OCI-LY7 (cell line): ENCODE results near the gene SLC39A13. TPM values are rescaled to one million over a fixed set of nuclear protein-coding genes. Genes with fewer than 3 reads are reported as not detected.

ENCODE experiments used
- BruUV-seq: library from RNA; stranded (reverse); fragments of 400-500 nt; replicated peaks from 2 replicates; lab custom pipeline; 2021; lab: Mats Ljungman, UMichigan
- CTCF ChIA-PET: fragments of 300-600 bp; sonication (Branson Sonifier 250); formaldehyde crosslinking; loops from one replicate; lab custom pipeline; 2022; ENCODE audit warnings: antibody characterized with exemption; ENCODE audit not compliant: unreplicated experiment; lab: Charles Lee
- POLR2A ChIA-PET: fragments of 300-600 bp; sonication (Branson Sonifier 250); formaldehyde crosslinking; loops from one replicate; lab custom pipeline; 2022; ENCODE audit warnings: antibody characterized with exemption; lab: Charles Lee
- DNase-seq: peaks from one replicate; pipeline ENCODE4 v3.0.0-alpha.2; 2015; ENCODE audit warnings: low spot score
- H2AFZ ChIP-seq: fragments of 200-600 bp; sonication (generic), shearing (Covaris generic); 2 replicates; pipeline ENCODE4 v1.6.1; 2014; ENCODE audit warnings: mild to moderate bottlenecking, antibody characterized with exemption, low read length, moderate library complexity
- H3K27ac ChIP-seq: fragments of 200-600 bp; sonication (generic); 2 replicates; pipeline ENCODE4 v1.5.1; 2014; ENCODE audit warnings: mixed run types, low read depth, mild to moderate bottlenecking, moderate library complexity, low read length, inconsistent platforms; ENCODE audit not compliant: poor library complexity, severe bottlenecking
- H3K36me3 ChIP-seq: fragments of 200-600 bp; sonication (generic); 2 replicates; pipeline ENCODE4 v1.6.1; 2014; ENCODE audit warnings: mild to moderate bottlenecking, antibody characterized with exemption, low read length, moderate library complexity, mixed read lengths; ENCODE audit not compliant: insufficient read depth
- H3K4me1 ChIP-seq: fragments of 200-600 bp; sonication (generic); 2 replicates; pipeline ENCODE4 v1.5.1; 2014; ENCODE audit warnings: mild to moderate bottlenecking, low read length; ENCODE audit not compliant: insufficient read depth, poor library complexity, severe bottlenecking
- H3K4me2 ChIP-seq: fragments of 200-600 bp; sonication (generic); 2 replicates; pipeline ENCODE4 v1.6.1; 2014; ENCODE audit warnings: mild to moderate bottlenecking, low read length
- H3K4me3 ChIP-seq: fragments of 200-600 bp; sonication (generic); 2 replicates; pipeline ENCODE4 v1.5.1; 2014; ENCODE audit warnings: mild to moderate bottlenecking, low read depth, low read length; ENCODE audit not compliant: poor library complexity, severe bottlenecking
- H3K79me2 ChIP-seq: fragments of 200-600 bp; sonication (generic); 2 replicates; pipeline ENCODE4 v1.6.1; 2016; ENCODE audit warnings: low read depth, mild to moderate bottlenecking, low read length, moderate library complexity, mixed read lengths; ENCODE audit not compliant: insufficient read depth
- H3K9me2 ChIP-seq: fragments of 200-600 bp; sonication (generic); 2 replicates; pipeline ENCODE4 v1.6.1; 2016; ENCODE audit warnings: mild to moderate bottlenecking, low read length, mixed read lengths; ENCODE audit not compliant: insufficient read depth
- H3K9me3 ChIP-seq: fragments of 200-600 bp; sonication (generic); 2 replicates; pipeline ENCODE4 v1.6.1; 2014; ENCODE audit warnings: mild to moderate bottlenecking, mixed run types, low read length, mixed read lengths
- H4K20me1 ChIP-seq: fragments of 200-600 bp; sonication (generic); 2 replicates; pipeline ENCODE4 v1.6.1; 2014; ENCODE audit warnings: mild to moderate bottlenecking, antibody characterized with exemption, low read length, moderate library complexity, mixed read lengths; ENCODE audit not compliant: insufficient read depth
- CTCF ChIP-seq: fragments of 200-600 bp; sonication (generic); conservative IDR thresholded peaks from 2 replicates; pipeline ENCODE4 v1.5.1; 2014; ENCODE audit warnings: mild to moderate bottlenecking, antibody characterized with exemption, low read length, moderate library complexity, mixed read lengths
- EZH2phosphoT487 ChIP-seq: fragments of 200-600 bp; sonication (generic); IDR thresholded peaks from 2 replicates; pipeline ENCODE4 v1.6.1; 2018; ENCODE audit warnings: low read depth, borderline replicate concordance, mild to moderate bottlenecking, mixed run types, antibody characterized with exemption, low read length, moderate library complexity, mixed read lengths
- intact Hi-C: fragments of 100-400 bp; cut with micrococcal nuclease; formaldehyde crosslinking; loops from one replicate; pipeline ENCODE4 v1.10.0; 2022; ENCODE audit not compliant: unreplicated experiment
- total RNA-seq, 2 experiments: library from RNA; depleted of rRNA in 1 of 2; stranded (reverse); fragments of >200 nt in 1 of 2; shearing (Covaris generic) in 1 of 2; gene quantifications; 2 replicates each; pipeline ENCODE4 v1.2.3, GENCODE V29; 2014 to 2022

SLC39A13 gene
- total RNA-seq, 2 experiments from 2014 or later: 30.5 to 31.8 TPM

DNA sequence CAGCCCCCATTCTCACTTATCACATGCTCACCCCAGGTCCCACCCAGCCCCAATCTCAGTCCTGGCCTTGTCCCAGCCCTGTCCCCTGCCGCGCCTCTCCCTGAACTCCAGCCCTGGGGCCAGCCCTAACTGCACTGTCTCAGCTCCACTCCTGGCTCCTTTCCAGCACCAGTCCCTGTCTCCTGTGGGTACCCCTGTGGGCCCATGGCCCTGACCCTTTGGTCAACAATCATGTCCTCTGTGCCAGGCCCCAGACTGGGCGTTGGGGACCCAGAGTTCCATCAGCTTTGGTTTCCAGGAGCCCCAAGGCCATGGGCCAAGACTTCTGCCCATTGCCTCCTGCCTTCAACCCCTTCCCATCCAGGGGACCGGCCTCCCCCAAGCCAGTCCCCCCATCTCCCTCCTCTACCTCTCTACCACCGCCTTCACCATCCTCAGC, 30.8 kb upstream of the SLC39A13 start:
- POLR2A ChIA-PET: interaction anchor here (0.6 to 1.6 kb wide), 4 partner anchors 10 to 30 kb away, joined by 3 to 19 read pairs (median 8); no protein-coding TSS in a partner anchor
- CTCF ChIA-PET: interaction anchor here (1.1 to 2.1 kb wide), 2 partner anchors 15 to 30 kb away, joined by 3 to 7 read pairs; no protein-coding TSS in a partner anchor
- Histone ChIP-seq H3K4me3 (peak overlapping the region; percentile 79), H4K20me1 (no peaks in the 10 kb centered on the region), H3K4me2 (peak overlapping the region; percentile 85), H3K9me2 (no peaks in the 10 kb centered on the region), H3K9me3 (no peaks in the 10 kb centered on the region), H3K4me1 (peaks cover 46% of the 10 kb centered on the region), H2AFZ (no peak overlapping the region), H3K27ac (peak overlapping the region; percentile 67), H3K36me3 (peaks cover 26% of the 10 kb centered on the region), H3K79me2 (peaks cover 24% of the 10 kb centered on the region)
- no peak for TF ChIP-seq EZH2phosphoT487
- no peak for TF ChIP-seq CTCF
- no TSS peak for BruUV-seq
- no peak for DNase-seq
- intact Hi-C loops: loop anchor here (1.0 to 10.0 kb wide), 3 partner anchors 23 to 77 kb away; partner anchors contain the start of gene SLC39A13

DNA sequence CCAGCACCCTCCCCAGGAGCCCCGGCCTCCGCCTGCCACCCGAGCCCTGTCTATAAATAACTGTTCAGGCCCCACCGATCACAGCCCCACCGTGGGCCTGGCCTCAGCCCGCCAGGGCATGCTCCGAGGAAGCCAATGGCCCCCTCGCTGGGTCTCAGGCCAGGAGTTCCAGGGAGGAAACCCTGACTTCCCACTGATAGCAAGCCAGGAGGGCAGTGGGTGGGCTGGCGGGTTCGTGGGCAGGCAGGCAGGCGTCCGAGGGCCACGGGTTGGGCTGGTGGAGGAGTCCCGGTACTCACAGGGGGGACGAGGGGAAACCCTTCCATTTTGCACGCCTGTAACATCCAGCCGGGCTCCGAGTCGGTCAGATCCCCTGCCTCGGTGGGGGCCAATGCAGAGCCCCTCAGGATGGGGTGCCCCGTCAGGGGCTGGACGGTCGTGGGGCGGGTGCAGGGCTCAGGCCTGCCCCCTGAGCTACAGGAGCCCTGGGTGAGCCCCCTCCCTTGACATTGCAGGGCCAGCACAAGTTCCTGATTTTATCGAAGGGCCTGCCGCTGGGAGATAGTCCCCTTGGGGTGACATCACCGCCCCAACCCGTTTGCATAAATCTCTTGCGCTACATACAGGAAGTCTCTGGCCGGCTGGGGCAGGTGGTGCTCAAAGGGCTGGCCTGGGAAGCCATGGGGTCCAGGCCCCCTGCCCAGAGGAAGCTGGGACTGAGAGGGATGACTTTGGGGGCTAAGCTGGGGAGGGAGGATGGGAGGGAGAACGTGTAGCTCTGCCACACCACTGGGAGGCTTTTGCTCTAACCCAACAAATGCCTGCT, 30.2 kb upstream of the SLC39A13 start, which contains the start of gene SPI1:
Gene SPI1, minus strand, starts transcription at position 538 of the 826 bp plus-strand sequence. Its CDS starts 194 bp downstream, at position 344.
- Histone ChIP-seq H3K9me3 (no peaks in the 10 kb centered on the region), H3K4me1 (peaks cover 46% of the 10 kb centered on the region), H3K9me2 (no peaks in the 10 kb centered on the region), H3K36me3 (peaks cover 22% of the 10 kb centered on the region), H3K27ac (peak within 1 kb of the TSS; percentile 67), H2AFZ (peak within 1 kb of the TSS; percentile 26; the same call in 1 of the 2 replicates), H3K4me2 (peak within 1 kb of the TSS; percentile 85), H3K79me2 (peaks cover 24% of the 10 kb centered on the region), H4K20me1 (no peaks in the 10 kb centered on the region), H3K4me3 (peak within 1 kb of the TSS; percentile 79)
- POLR2A ChIA-PET: interaction anchor here (0.5 to 1.6 kb wide), 11 partner anchors 10 to 222 kb away, joined by 3 to 19 read pairs (median 7); no protein-coding TSS in a partner anchor
- intact Hi-C loops: loop anchor here (1.0 to 10.0 kb wide), 3 partner anchors 22 to 77 kb away; partner anchors contain the start of gene SLC39A13
- peak; percentile 91 for DNase-seq
- no peak for TF ChIP-seq CTCF
- TF ChIP-seq EZH2phosphoT487: no peak
- no TSS peak for BruUV-seq
- CTCF ChIA-PET: interaction anchor here (0.6 to 0.9 kb wide), 3 partner anchors 15 to 158 kb away, joined by 3 to 4 read pairs (median 3); no protein-coding TSS in a partner anchor
